Inflammatory macrophage treated with lipopolysaccharide for 4 hours (primary cell): ENCODE measurements around the gene ADM5.

Experiments
- DNase-seq: peaks from one replicate; pipeline ENCODE4 v3.0.0-alpha.2; 2020

ADM5 gene

DNA sequence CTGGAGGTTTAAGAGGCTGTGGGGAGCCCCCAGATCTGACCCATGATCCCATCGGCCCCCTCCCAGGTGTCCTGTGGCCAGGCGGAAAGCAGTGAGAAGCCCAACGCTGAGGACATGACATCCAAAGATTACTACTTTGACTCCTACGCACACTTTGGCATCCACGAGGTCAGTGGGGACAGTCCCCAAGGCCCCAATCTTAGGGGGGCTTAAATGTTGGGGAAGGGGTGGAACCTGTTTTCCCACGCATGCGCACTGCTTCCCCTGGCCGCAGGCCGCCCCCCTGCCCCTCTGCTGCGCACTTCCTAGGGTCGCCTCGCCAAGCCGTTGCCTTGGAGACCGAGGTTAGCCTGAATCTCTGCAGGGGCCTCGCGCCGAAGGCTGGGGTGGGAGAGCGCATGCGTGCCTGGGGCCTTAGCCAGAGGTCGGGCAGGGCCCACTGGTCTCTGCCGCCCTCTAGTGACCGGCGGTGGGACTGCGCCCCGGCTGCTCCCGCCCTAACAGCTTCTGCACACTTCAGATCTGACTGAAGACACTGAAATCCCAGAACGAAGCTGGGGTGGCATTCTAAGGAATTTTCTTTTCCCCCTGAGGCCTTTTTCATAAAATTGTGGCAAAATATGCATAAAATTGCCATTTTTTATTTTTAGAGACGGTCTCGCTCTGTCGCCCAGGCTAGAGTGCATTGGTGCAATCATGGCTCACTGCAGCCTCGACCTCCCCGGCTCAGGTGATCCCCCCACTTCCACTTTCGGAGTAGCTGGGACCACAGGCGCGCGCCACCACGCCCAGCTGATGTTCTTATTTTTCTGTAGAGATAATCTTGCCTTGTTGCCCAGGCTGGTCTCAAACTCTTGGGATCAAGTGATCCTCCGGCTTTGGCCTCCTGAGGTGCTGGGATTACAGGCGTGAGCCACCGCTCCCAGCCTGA lies 8.7 kb upstream of the ADM5 start:
- DNase-seq, result peak; percentile 85

DNA sequence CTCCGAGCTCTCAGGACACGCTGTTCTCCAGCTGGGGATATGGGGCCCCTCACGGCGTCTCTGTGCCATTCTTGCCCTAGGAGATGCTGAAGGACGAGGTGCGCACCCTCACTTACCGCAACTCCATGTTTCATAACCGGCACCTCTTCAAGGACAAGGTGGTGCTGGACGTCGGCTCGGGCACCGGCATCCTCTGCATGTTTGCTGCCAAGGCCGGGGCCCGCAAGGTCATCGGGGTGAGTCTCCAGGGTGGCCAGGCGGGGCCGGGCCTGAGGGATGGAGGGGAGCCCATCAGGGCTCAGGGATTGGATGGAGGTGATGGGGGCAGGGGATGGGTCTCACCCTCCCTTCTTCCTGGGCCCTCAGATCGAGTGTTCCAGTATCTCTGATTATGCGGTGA lies 7.6 kb upstream of the ADM5 start:
- DNase-seq, result no peak

DNA sequence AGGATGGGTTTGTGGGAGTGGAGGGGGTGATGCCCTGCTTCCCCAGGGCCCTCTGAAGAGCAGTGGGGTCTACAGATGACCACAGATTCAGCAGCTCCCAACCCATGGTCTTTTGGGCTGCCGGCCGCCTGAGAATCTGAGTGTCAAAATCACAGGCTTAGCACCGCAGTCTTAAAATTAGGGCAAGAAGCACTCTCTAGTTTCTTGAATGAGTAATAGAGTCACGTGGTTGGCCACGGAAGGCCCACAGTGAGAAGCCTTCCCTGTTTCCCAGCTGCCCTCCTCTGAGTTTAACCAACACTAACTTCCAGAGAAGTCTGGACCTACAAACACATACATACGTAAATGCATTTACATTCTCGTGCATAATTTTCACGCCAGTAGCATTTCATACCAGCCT lies 7.1 kb upstream of the ADM5 start:
- no peak for DNase-seq

DNA sequence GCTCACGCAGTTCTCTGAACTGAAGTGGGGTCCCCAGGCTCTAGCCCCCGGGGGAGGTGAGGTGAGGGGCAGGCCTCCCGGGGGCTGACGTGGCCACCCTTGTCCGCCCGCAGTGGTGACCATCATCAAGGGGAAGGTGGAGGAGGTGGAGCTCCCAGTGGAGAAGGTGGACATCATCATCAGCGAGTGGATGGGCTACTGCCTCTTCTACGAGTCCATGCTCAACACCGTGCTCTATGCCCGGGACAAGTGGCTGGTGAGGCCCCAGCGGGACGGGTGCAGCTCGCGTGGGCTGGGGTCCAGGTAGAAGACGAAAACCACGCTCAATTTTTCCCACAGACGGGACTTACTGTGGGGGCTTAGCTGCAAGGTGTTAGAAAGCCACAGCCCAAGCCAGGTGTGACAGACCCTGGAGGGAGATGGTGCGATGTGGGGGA lies 5.6 kb upstream of the ADM5 start:
- no peak for DNase-seq

DNA sequence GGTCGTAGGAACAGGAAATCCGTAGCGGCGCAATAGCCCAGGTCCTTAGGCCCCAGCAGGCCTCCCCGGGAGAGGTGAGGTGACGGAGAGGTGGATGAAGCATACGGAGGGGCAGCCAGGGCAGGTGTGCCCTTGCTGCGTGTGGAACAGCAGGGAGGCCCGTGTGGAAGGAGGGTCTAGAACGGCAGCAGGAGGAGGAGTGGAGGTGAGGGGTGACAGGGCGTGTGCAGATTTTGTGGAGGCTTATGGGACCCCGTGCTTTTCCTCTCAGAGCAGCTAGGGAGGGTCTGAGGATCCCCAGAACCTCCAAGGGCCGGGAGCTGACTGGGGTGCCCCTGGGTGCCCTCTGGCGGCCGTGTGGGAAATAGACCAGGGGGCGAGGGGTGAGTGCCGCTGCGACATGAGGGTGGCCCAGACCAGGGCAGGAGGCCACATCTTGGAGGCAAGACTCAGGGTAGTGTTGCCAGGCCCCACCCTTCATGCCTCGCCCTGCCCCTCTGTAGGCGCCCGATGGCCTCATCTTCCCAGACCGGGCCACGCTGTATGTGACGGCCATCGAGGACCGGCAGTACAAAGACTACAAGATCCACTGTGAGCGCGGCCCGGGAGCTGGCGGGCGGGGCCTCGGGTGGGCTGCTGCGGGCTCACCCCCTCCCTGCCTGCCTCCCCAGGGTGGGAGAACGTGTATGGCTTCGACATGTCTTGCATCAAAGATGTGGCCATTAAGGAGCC lies 5.0 kb upstream of the ADM5 start:
- DNase-seq, result no peak

DNA sequence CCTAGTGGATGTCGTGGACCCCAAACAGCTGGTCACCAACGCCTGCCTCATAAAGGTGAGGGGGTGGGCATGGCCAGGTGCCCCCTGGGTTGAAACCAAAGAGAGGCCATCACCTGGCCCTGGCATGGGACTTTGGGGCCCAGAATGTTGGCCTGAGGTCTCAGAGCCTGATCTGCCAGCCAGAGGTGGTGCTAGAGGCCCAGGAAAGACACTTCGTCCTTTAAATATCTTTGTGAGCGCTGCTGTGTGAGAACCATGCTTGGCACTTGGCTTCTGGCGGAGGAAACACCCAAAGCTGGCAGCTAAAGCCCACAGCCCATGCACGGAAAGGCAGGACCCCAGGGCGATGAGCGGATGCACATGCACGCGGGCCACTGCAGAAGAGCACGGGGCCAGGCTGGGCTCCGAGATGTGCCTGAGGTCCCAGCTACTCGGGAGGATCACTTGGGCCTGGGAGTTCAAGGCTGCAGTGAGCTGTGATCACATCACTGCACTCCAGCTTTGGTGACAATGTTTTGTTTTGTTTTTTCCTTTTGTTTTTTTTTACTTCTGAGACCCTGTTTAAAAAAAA lies 4.3 kb upstream of the ADM5 start:
- no peak for DNase-seq

DNA sequence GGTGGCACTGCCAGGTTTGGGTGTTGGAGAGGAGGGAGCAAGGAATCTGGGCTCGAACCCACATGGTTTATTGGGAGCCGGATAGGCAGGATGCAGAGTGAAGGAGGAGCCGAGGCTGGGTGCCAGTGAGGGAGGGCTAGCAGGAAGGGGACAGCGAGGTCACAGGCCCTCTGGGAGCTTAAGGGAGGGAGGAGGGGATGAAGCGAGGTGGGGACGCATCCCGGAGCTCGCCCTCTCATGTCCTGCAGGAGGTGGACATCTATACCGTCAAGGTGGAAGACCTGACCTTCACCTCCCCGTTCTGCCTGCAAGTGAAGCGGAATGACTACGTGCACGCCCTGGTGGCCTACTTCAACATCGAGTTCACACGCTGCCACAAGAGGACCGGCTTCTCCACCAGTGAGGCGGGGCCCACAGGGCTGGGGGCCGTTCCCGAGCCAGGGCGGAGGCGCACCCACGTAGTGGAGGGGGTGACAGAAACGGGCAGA lies 3.5 kb upstream of the ADM5 start:
- DNase-seq, result no peak

DNA sequence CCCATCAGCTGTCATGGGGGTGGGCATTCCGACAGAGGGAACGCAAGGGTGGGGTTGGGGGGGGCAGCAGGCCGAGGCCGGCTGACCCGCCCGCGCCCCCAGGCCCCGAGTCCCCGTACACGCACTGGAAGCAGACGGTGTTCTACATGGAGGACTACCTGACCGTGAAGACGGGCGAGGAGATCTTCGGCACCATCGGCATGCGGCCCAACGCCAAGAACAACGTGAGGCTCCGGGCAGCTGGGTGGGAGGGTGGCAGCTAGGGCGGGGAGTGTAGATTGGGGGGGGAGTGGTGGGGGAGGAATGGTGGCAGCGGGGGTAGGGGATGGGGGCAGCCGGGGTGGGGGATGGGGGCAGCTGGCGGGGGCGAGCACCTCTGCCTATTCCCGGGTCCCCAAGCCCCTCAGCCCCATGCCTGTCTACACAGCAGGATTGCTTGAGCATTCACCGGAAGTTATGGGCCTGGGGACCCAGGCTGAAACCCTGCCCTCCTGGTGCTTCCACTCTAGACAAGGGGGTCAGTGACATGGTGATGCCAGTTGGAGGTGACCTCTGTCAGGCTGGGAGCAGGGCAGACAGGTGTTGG lies 2.8 kb upstream of the ADM5 start:
- DNase-seq, result no peak

DNA sequence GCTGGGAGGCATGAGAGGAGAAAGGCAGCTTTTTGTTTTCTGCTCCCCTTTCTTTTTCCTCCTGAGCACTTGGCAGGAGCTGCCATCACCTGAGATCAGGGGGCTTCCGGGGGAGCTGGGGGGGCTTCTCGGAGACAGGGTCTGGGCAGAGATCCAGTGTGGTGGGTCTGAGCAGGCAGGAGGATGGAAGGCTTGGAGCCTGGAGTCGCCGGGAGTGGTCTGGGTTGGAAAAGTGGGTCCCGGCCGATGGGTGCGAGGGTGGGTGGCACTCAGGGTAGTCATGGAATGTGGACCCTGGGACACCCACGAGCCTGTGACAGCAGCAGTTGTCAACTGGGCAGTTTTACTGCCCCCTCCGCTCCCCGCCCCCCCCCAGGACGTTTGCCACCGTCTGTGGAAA lies 2.2 kb upstream of the ADM5 start:
- no peak for DNase-seq

DNA sequence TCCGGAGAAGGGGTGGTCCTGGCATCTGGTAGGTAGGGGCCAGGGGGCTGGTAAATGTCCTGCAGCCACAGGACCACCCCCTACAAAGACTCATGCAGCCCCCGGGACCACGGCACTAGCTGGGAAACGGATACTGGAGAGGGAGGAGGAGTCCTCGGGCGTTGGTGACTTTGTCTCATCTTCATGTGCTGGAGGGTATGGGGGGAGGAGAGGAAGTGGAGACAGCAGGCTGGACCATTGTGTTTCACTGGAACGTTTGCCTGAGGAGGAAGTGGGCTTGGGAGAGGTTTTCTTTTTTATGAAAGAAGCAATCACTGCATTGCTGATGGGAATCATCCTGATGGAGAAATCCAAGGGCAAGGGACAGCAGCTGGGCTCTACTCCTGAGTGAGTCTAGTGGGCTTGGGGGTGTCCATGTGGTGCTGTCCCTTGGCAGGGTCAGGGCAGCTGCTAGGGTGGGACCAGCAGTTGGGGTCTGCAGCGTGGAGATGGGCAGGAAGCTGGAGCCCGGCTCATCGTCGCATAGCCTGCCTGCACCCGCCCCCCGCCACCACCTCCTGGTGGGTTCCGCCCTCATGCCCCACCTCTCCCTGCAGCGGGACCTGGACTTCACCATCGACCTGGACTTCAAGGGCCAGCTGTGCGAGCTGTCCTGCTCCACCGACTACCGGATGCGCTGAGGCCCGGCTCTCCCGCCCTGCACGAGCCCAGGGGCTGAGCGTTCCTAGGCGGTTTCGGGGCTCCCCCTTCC lies 1.7 kb upstream of the ADM5 start:
- peak; percentile 51 for DNase-seq

DNA sequence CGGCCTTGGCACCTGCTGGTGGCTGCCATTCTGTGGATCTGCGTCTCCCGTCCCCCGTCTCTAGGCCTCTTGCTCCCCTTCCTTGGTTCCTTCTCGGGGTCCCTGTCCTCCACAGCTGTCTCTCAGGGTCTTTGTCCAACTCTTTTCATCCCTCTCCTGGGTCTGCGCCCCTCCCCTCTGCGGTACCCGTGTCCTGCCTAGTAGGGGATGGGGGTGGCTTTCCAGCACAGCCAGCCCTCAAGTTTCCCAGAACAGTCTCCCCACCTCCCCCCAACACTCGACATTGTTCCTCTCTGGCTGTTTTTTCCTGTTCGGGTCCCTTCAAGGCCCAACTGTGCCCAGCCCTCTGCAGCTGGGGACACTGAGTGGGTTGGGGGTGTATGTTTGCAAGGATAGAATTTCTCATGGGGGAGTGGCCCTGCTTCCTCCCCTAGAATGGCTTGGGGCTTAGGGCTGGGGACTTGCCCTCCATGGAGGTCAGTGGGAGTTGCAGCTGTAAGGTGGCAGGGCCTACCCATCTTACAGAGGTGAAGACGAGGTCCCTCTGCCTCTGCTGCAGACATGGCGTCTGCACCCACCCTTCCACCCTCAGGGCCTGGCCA lies 762 bp upstream of the ADM5 start:
- no peak for DNase-seq

DNA sequence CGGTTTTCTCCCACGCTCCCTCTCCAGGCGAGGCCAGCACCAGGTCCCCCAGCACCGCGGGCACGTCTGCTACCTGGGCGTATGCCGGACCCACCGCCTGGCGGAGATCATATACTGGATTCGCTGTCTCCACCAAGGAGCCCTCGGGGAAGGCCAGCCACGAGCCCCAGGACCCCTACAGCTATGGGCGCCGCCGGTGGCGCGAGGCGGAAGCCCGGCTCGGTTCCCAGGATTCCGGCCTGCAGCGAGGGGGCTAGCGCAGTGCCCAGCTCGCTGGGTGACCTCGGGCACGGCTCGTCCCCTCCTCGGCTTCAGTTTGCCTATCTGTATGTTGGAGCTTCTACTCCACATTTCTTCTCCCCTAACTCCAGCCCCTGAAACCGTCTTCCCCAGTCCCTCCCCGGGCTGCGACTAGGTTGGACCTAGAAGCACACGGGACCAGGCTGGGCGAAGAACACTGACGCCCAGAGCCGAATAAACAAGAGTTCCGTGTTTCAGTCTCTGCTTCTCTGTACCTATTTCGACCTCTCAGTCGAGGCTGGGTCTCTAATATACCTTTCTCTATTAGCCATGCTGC lies 773 bp downstream of the ADM5 start:
- DNase-seq, result no peak

DNA sequence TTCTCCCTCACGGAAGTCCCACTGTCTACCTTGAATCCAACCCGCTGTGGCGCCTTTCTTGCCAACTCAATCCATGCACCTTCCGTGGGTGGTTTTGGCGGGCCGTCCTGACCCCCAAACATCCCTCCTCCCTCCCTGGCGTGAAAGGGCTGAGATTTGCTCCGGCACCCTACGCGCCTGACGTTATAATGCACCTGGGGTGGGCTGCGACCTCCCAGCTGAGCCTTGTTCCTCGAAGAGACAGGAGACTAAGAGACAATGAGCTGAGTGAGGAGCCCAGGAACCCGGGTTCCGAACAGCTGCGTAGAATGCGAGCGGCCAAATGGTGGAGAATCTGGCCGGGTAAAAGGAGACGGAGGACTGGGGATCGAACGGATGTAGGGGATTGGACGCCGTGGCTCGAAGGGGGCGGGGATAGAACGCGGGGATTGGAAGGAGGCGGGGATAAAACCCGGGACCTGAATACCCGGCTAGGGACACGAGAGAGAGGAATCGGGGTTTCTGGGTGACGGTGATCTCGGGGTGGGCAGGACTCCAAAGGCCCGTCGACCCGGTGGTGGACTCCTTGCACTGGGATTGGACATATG lies 1.4 kb downstream of the ADM5 start, which contains the start of gene CPT1C:
TSS of gene CPT1C (plus strand) at position 461 of the 587 bp plus-strand sequence. CDS start 1,137 bp downstream, outside the sequence.
- peak; percentile 26 for DNase-seq

DNA sequence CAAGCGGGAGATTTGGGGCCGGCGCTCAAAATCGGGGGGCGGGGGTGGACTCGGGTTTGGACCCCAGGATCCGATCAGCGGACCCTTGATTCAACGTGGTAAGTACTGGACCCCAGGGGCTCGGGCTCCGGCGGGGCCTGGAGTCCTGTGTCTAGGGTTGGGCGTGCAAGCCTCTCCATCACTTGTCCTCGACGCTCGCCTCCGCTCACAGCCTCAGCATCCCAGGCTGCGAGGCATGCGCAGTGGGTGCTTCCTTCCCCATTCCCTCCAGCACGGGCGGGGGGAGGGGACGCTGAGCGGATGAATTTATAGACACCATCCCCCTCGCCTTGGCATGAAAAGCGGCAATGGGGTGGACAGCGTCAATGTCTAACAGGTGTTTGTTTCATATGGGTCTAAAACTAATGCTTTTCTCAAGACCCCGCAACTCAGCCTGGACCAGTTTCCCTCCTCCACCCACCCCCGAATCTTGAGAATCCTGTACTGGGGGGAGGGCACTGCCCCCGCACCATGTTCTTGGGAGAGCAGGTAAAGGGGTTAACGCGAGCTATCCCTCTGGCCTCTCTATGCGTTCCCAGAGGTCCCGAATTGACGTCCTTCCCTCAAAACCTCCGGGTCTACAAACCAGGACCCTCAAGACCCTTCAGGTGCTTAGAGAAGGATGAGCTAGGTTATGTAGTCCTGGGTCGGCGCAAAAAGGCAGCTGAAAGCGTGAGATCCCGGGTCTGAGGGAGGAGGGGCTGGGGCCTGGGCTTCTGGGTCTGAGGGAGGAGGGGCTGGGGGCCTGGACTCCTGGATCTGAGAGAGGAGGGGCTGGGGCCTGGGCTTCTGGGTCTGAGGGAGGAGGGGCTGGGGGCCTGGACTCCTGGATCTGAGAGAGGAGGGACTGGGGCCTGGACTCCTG lies 2.1 kb downstream of the ADM5 start:
- DNase-seq, result peak; percentile 12

DNA sequence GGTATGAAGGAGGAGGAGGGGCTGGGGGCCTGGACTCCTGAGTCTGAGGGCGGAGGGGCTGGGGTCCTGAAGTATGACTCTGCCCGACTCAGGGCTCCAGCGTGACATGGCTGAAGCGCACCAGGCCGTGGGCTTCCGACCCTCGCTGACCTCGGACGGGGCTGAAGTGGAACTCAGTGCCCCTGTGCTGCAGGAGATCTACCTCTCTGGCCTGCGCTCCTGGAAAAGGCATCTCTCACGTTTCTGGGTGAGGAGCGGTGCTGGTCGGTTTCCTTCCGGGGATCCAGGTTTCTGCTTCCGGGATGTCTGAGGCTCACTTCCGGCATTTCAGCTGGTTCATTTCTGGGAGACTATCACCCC lies 2.7 kb downstream of the ADM5 start:
- no peak for DNase-seq

DNA sequence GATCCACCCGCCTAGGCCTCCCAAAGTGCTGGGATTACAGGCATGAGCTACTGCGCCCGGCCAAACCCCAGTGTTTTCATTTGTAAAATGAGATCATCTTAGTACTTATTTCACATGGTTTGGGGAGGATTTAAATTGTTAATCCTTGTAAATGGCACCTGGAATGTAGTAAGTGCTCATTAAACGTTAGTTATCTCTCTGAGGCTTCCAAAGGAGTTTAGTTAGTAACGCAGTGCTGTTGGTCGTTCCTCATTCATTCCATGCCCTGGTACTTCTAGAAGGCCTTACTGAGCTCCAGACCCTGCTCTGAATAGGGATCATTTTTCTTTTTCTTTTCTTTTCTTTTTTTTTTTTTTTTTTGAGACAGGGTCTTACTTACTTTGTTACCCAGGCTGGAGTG lies 6.7 kb downstream of the ADM5 start:
- no peak for DNase-seq

DNA sequence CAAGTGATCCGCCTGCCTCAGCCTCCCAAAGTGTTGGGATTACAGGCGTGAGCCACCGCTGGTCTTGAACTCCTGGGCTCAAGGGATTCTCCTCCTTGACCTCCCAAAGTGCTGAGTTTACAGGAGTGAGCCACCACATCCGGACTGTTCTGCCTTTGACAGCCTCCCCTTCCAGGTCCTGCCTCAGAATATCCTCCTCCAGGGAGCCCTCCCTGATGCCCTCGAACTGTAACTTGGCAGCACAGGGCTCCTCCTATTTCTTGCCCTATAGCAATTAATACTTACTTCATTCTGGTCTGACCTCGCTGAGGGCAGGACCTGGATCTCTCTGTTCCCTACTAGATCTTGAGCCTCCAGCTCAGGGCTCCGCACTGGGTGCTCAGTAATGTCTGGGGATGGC lies 7.5 kb downstream of the ADM5 start:
- DNase-seq, result no peak

DNA sequence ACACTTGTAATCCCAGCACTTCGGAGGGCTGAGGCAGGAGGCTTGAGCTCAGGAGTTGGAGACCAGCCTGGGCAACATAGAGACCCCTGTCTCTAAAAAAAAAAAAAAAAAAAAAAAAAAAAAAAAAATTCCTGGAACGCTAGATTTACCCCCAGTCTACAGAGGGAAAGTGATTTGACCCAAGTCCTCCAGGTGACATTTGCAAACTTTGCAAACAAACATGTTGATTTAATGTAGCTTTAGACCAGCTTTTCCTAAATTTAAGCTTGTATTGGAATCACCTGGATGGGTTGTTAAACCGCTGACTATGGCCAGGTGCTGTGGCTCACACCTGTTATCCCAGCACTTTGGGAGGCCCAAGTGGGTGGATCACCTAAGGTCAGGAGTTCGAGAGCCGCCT lies 10.0 kb downstream of the ADM5 start:
- no peak for DNase-seq

DNA sequence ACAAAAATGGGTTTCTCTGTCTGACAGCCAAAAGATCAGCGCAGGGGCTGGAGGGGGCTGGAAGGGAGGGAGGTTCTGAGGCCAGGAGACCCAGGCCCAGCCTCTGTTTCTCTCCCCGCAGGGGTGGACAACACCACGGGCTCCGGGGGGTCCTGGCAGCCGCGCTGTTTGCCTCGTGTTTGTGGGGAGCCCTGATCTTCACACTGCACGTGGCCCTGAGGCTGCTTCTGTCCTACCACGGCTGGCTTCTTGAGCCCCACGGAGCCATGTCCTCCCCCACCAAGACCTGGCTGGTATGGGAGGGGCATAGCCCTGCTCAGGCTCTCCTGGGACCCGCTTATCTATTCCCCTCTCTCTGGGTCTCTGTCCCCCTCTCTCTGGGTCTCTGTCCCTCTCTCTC lies 11.2 kb downstream of the ADM5 start:
- no peak for DNase-seq

DNA sequence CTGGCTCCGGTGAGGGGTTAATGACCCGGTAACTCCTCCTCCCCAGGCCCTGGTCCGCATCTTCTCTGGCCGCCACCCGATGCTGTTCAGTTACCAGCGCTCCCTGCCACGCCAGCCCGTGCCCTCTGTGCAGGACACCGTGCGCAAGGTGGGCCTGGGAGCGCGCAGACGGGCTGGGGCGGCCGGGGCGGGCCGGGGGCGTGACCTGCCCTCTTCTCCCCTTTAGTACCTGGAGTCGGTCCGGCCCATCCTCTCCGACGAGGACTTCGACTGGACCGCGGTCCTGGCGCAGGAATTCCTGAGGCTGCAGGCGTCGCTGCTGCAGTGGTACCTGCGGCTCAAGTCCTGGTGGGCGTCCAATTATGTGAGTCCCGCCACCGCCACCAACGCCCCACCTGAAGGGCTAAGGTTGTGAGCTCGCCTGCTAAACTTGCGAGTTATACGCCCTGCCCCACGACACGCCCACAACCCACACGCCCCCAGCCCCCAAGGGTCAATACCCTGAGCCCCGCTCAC lies 11.9 kb downstream of the ADM5 start:
- no peak for DNase-seq
